Measurements from ENCODE around the gene ST6GALNAC4.

The ST6GALNAC4 gene

DNA sequence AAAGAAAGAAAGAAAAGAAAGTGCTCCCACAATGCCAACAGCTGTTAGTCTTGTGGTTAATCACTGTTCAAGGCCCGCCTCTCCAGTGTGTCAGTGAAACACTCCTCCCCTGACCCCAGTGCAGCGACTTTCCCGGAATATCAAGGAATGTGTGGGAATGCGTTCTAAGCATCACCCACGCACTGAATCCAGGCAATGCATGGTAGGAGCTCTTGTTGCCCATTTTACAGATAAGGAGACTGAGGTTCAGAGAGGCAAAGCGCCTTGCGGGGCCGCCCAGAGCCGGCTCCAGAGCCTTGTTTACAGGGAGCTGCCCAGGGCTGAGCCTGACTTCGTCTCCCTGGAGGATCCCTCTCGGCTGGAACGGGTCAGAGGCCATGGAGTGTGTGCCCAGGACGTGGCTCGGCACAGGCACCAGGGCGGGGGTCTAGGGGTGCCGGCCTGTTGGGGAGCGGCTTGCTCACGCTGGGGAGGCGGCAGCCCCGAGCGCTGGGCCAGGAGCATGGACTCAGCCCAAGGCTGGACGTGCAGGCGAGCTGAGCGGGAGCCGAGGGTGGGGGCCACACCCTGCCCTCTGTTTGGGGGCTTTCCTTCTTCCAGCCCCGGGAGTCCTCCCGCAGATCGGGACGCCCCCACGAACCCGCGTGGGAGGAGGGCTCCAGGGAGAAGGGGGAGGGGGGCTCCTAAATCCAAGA lies 18.3 kb downstream of the ST6GALNAC4 start:
- Histone ChIP-seq H3K9ac (ENCODE audit: low read length) (peak overlapping the region; percentile 83), H3K36me3 (ENCODE audit: control insufficient read depth, insufficient read depth, low read length) (peaks cover 28% of the 10 kb centered on the region), H3K27me3 (ENCODE audit: control insufficient read depth, insufficient read depth, low read length) (no peaks in the 10 kb centered on the region), H3K27ac (ENCODE audit: low read depth, low read length) (peak overlapping the region; percentile 88), H3K4me3 (ENCODE audit: low read length) (peak overlapping the region; percentile 90), H3K4me1 (ENCODE audit: control insufficient read depth, insufficient read depth, low read length) (peaks cover 15% of the 10 kb centered on the region)

DNA sequence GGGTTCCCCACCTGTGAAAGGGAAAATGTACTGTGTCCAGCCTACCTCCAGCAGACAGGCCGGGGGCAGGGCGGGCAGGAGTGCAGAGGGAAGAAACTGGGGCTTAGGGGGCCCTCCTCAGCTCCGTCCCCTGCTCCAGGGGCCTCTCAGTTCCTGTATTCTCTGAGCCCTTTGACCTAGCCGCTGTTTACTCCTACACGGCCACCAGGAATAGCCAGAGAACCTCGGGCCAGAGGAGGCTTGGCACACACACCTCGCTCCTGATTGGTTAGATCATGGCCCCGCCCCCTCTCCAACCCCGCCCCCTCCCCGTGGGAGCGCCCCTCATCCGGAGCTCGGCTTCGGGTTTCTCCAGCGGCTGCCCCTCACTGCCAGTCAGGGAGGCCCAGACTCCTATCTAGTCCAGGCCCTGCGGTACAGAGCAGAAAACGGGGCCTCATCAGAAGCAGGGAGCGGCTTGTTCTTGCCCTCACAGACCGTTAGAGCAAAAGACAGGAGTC lies 19.6 kb downstream of the ST6GALNAC4 start:
- Histone ChIP-seq H3K27ac (ENCODE audit: low read depth, low read length) (peak overlapping the region; percentile 77), H3K9ac (ENCODE audit: low read length) (no peak overlapping the region), H3K4me1 (ENCODE audit: control insufficient read depth, insufficient read depth, low read length) (peaks cover 15% of the 10 kb centered on the region), H3K27me3 (ENCODE audit: control insufficient read depth, insufficient read depth, low read length) (no peaks in the 10 kb centered on the region), H3K4me3 (ENCODE audit: low read length) (peak overlapping the region; percentile 49), H3K36me3 (ENCODE audit: control insufficient read depth, insufficient read depth, low read length) (peaks cover 38% of the 10 kb centered on the region)

DNA sequence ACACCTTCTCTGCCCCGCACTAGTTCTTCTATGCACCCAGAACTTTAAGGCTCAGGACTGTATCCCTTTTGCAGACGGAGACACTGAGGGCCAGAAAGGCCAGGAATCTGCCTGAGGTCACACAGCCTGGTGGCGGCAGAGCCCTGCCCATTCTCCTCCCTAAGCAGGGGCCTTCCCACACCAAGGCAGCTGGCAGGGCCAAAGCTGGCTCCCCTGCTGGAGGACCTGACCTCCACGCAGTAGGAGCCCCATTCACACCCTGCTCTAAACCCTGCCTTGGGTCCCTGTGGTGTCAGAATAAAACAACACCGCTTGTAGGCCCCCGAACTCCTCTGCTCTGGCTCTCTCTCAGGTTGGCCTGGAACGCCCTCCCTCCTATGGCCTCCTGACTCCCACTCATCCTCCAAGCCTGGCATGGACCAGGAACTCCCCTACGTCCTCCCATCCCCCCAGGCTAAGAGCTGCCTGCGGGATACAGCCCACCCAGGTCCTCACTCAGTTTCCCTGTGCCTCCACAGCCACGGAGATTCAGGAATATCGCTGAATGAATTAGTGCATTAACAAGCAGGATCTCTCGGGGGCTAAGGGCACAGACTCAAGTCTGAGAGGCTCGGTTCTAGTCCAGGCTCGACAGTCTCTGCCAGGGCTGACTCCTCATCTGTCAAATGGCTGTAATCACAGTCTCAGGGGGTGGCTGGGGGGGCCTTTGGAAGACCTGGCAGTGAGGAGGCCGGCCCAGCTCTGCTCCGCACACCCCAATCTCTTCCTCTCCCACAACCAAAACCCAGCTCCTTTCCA lies 20.2 kb downstream of the ST6GALNAC4 start:
- Histone ChIP-seq H3K9ac (ENCODE audit: low read length) (no peak overlapping the region), H3K4me3 (ENCODE audit: low read length) (peak overlapping the region; percentile 49), H3K27ac (ENCODE audit: low read depth, low read length) (peak overlapping the region; percentile 56), H3K36me3 (ENCODE audit: control insufficient read depth, insufficient read depth, low read length) (peaks cover 38% of the 10 kb centered on the region), H3K4me1 (ENCODE audit: control insufficient read depth, insufficient read depth, low read length) (peaks cover 15% of the 10 kb centered on the region), H3K27me3 (ENCODE audit: control insufficient read depth, insufficient read depth, low read length) (no peaks in the 10 kb centered on the region)

DNA sequence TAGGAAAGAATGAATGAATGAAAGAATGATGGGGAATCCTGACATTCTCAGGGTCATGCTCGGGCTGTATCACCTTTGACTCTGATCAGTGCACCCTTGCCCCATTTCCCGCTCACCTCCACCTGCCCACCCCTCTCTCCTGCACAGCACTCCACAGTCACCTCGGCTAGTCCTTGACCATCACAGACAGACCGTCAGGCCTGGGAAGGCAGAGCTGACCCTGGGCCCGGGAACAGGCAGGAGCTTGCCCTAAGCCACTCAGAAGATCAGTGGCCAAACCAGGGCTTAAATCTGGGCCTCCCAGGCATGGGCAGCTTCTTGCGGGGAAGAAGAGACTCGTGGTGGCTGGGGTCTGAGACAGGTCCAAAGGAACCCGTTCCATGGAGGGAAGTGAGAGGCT lies 21.0 kb downstream of the ST6GALNAC4 start:
- Histone ChIP-seq H3K9ac (ENCODE audit: low read length) (no peak overlapping the region), H3K27ac (ENCODE audit: low read depth, low read length) (no peak overlapping the region), H3K36me3 (ENCODE audit: control insufficient read depth, insufficient read depth, low read length) (peaks cover 40% of the 10 kb centered on the region), H3K4me3 (ENCODE audit: low read length) (no peak overlapping the region), H3K27me3 (ENCODE audit: control insufficient read depth, insufficient read depth, low read length) (no peaks in the 10 kb centered on the region), H3K4me1 (ENCODE audit: control insufficient read depth, insufficient read depth, low read length) (peaks cover 15% of the 10 kb centered on the region)

DNA sequence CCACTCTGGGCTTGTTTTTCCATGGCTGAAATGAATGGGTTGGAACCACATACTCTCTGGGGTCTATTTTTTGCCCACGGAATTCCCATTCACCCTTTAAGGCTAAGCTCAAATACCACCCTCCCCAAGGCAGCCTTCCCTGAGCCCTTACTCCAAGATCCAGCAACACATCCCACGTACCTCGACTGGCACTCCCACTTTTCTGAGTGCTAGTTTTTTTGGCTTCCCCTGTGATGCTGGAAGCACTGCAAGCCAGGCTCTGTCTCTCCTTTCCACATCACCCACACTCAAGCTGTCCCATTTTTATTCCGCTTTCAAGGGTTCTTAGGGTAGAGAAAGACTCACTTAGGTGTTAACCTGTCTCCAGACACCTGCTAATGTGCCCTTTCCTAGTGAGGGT lies 23.4 kb downstream of the ST6GALNAC4 start:
- no peak overlapping the region for H3K27ac ChIP-seq (ENCODE audit: low read depth, low read length)
- H3K4me1 ChIP-seq (ENCODE audit: control insufficient read depth, insufficient read depth, low read length): peaks cover 10% of the 10 kb centered on the region
- H3K36me3 ChIP-seq (ENCODE audit: control insufficient read depth, insufficient read depth, low read length): peaks cover 48% of the 10 kb centered on the region
- no peak overlapping the region for H3K4me3 ChIP-seq (ENCODE audit: low read length)
- H3K9ac ChIP-seq (ENCODE audit: low read length): no peak overlapping the region
- H3K27me3 ChIP-seq (ENCODE audit: control insufficient read depth, insufficient read depth, low read length): no peaks in the 10 kb centered on the region

DNA sequence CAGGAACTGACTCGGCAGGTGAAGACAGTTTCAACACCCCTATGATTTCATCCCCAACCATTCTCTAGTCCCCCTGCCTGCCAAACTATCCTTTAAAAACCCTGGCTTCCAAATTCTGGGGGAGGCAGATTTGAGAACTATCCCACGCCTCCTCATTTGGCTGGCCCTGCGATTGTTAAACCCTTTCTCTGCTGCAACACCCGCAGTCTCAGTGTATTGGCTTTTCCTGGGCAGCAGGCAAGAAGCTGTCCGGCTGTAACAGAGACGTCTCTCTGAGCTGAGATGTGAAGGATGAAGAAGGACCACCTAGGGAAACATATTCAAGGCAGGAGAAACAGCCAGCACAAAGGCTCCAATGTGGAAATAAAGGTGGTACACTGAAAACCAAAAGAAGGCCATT lies 24.0 kb downstream of the ST6GALNAC4 start:
- peaks cover 10% of the 10 kb centered on the region for H3K4me1 ChIP-seq (ENCODE audit: control insufficient read depth, insufficient read depth, low read length)
- H3K36me3 ChIP-seq (ENCODE audit: control insufficient read depth, insufficient read depth, low read length): peaks cover 50% of the 10 kb centered on the region
- no peak overlapping the region for H3K4me3 ChIP-seq (ENCODE audit: low read length)

DNA sequence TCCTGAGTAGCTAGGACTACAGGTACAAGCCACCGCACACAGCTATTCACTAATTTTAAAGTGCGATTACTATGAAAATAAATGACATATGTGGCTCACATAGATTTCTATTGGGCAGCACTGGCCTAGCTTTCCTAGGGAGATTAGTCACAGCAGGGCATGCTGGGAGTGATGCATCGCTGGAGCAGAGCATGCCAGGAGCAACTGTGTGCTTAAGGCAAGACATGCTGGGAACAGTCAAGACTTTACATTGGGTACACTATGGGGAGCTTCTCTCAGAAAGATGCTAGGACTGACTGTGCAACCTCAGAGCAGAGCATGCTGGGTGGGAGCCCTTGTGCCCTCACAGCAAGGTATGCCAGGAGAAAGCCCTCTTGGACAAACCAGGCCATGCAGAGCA lies 26.8 kb downstream of the ST6GALNAC4 start:
- Histone ChIP-seq H3K4me3 (ENCODE audit: low read length) (no peak overlapping the region), H3K27ac (ENCODE audit: low read depth, low read length) (no peak overlapping the region), H3K4me1 (ENCODE audit: control insufficient read depth, insufficient read depth, low read length) (no peaks in the 10 kb centered on the region), H3K36me3 (ENCODE audit: control insufficient read depth, insufficient read depth, low read length) (peaks cover 57% of the 10 kb centered on the region), H3K9ac (ENCODE audit: low read length) (no peak overlapping the region), H3K27me3 (ENCODE audit: control insufficient read depth, insufficient read depth, low read length) (no peaks in the 10 kb centered on the region)

More for the DNA sequence above, 24.0 kb downstream of the ST6GALNAC4 start:
- H3K27me3 ChIP-seq (ENCODE audit: control insufficient read depth, insufficient read depth, low read length): no peaks in the 10 kb centered on the region
- no peak overlapping the region for H3K9ac ChIP-seq (ENCODE audit: low read length)
- no peak overlapping the region for H3K27ac ChIP-seq (ENCODE audit: low read depth, low read length)

DNA sequence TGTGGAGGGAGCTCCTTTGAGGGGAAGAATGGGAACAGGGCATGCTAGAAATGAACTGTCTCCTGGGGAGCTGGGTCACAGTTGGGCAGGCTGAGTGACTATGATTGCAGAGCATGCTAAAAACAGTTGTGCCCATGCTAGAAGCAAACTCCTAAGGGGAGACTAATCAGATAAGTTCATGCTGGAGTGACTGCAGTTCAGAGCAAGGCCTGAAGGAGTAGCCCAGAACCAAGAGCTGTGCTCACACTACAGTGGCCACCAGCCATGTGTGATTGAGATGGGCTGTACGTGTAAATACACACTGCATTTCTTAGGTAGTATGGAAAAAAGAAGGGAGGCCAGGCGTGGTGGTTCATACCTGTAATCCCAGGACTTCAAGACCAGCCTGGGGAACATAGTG lies 29.0 kb downstream of the ST6GALNAC4 start:
- Histone ChIP-seq H3K27ac (ENCODE audit: low read depth, low read length) (no peak overlapping the region), H3K27me3 (ENCODE audit: control insufficient read depth, insufficient read depth, low read length) (no peaks in the 10 kb centered on the region), H3K9ac (ENCODE audit: low read length) (no peak overlapping the region), H3K36me3 (ENCODE audit: control insufficient read depth, insufficient read depth, low read length) (peaks cover 35% of the 10 kb centered on the region), H3K4me1 (ENCODE audit: control insufficient read depth, insufficient read depth, low read length) (no peaks in the 10 kb centered on the region), H3K4me3 (ENCODE audit: low read length) (no peak overlapping the region)

DNA sequence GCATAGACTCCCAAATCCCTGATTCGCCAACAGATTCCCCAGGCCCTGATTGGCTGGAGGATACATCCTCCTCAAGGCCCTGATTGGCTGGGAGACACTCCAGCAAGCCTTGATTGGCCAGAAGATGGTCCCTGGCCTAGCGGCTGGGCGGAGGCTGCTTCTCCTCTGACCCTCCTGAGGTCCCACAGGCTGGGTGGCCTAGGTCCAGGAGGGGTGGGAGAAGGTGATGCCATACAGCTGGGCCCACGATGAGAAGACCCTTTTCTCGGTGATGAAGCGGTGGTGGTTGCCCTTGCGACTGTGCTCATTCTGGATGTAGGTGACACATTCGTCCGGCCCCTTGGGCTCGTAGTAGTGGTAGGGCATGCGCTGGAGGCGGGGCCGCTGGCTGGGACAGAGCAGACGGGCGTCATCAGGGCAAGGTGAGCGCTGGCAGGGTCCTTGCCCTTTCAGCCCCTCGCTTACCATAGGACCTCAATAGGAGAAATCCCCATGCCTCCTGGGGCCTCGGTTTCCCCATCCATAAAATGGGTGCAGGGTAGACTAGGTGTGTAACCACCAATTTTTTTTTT lies 30.4 kb downstream of the ST6GALNAC4 start:
- Histone ChIP-seq H3K9ac (ENCODE audit: low read length) (no peak overlapping the region), H3K4me1 (ENCODE audit: control insufficient read depth, insufficient read depth, low read length) (no peaks in the 10 kb centered on the region), H3K27me3 (ENCODE audit: control insufficient read depth, insufficient read depth, low read length) (no peaks in the 10 kb centered on the region), H3K27ac (ENCODE audit: low read depth, low read length) (no peak overlapping the region), H3K4me3 (ENCODE audit: low read length) (no peak overlapping the region), H3K36me3 (ENCODE audit: control insufficient read depth, insufficient read depth, low read length) (peaks cover 33% of the 10 kb centered on the region)

DNA sequence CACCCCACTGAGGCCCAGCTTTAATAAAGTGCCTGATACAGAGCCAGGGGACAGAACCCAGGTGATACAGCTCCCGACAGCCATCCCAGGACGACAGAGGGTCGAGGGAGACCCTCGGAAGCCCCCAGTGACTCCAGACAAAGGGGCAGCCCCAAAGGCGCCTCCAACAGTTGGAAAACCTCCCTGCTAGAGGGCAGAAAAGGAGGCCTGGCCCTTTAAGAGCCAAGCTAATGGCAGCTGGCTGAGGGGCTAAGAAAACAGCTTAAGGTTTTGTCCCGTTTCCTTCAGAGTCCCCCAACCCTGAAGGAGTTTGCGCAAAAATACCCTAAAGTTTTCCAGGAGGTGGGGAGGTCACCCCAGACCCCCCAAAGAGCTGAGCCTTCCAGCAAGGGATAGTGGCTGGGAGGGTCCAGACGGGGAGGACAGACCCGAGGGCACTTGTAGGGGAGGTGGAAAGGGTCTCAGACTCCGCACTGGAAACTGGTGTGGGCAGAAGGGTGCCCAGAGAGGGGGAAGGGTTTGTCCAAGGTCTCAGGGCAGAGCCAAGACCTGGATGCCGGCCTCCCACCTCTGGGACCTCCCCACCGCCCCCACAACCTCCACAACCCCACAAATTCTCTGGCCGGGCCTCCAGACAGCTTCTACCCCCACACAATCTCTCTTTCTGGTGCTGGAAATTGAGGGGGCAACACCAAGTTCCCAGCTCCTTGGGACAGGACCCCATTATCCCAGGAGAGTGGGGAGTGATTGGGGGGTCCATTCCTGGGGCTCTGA lies 31.1 kb downstream of the ST6GALNAC4 start:
- H3K36me3 ChIP-seq (ENCODE audit: control insufficient read depth, insufficient read depth, low read length): peaks cover 29% of the 10 kb centered on the region

DNA sequence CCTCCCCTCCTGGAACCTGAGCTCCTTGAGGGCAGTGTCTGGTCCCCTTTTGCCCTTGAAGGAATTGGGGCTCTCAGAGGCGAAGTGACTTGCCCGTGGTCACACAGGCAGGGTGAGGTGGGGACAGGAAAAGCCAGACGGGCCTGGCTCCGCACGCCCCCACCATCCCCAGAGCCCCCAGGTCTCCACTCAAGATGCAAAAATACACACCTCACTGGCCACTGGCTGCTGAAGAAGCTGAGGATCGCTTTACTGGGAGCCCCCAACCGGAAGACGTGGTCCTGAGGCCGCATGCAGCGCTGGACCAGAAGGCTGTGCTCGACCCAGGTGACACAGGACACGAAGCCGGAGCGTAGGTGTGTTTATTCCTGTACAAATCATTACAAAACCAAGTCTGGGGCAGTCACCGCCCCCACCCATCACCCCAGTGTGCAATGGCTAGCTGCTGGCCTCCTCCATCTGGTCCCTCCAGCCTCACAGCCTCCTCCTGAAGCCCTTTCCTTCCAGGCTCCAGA lies 31.8 kb downstream of the ST6GALNAC4 start:
- Histone ChIP-seq H3K9ac (ENCODE audit: low read length) (no peak overlapping the region), H3K4me1 (ENCODE audit: control insufficient read depth, insufficient read depth, low read length) (no peaks in the 10 kb centered on the region), H3K36me3 (ENCODE audit: control insufficient read depth, insufficient read depth, low read length) (peaks cover 23% of the 10 kb centered on the region), H3K4me3 (ENCODE audit: low read length) (no peak overlapping the region), H3K27me3 (ENCODE audit: control insufficient read depth, insufficient read depth, low read length) (no peaks in the 10 kb centered on the region), H3K27ac (ENCODE audit: low read depth, low read length) (no peak overlapping the region)

More for the DNA sequence above, 31.1 kb downstream of the ST6GALNAC4 start:
- no peaks in the 10 kb centered on the region for H3K4me1 ChIP-seq (ENCODE audit: control insufficient read depth, insufficient read depth, low read length)
- H3K27me3 ChIP-seq (ENCODE audit: control insufficient read depth, insufficient read depth, low read length): no peaks in the 10 kb centered on the region
- H3K9ac ChIP-seq (ENCODE audit: low read length): no peak overlapping the region
- H3K4me3 ChIP-seq (ENCODE audit: low read length): no peak overlapping the region
- no peak overlapping the region for H3K27ac ChIP-seq (ENCODE audit: low read depth, low read length)
